Spleen (tissue), 7 donors: Measurements from ENCODE around the gene POGZ.

Experiments used
- POLR2AphosphoS5 ChIP-seq, 3 donors: sonication (generic); formaldehyde crosslinking; IDR thresholded peaks; one replicate each; pipeline ENCODE4 v1.5.1; 2017; ENCODE audit warnings: antibody characterized with exemption in 3 of 3
- TF ChIP-seq, protein P1 (sequence below), 11 experiments: fragments of 200-600 bp in 7 of 11; fragments of 450-650 bp in 4 of 11; sonication (generic) in 4 of 11; IDR thresholded peaks in 8 of 11; conservative IDR thresholded peaks in 3 of 11; 1 replicate in 7 of 11; 2 replicates in 4 of 11; pipeline versions ENCODE4 v1.4.0 to v1.8.0; 2016 to 2021; ENCODE audit warnings: antibody characterized with exemption in 11 of 11, inconsistent platforms in 4 of 11, mild to moderate bottlenecking in 1 of 11
- donor health status: DM: no; HTN: no; CAD: no; lungs with moderate emphysema.
- donor health status: DM: no; HTN: no; CAD: no.
- donor health status: DM: no; HTN: no; CAD: no.

DNA sequence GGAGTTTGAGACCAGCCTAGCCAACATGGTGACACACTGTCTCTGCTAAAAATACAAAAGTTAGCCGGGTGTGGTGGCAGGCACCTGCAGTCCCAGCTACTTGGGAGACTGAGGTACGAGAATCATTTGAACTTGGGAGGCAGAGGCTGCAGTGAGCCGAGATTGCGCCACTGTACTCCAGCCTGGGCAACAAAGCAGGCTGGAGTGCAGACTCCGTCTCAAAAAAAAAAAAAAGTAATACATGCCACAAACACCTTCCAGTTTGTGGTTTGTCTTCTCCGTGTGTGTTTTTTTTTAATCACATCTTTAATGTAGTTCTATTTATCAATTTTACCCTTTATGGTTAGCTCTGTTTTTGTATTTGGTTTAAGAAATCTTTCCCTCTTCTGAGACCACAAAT is 22.3 kb downstream of the POGZ start:
- TF ChIP-seq, protein P1, sequence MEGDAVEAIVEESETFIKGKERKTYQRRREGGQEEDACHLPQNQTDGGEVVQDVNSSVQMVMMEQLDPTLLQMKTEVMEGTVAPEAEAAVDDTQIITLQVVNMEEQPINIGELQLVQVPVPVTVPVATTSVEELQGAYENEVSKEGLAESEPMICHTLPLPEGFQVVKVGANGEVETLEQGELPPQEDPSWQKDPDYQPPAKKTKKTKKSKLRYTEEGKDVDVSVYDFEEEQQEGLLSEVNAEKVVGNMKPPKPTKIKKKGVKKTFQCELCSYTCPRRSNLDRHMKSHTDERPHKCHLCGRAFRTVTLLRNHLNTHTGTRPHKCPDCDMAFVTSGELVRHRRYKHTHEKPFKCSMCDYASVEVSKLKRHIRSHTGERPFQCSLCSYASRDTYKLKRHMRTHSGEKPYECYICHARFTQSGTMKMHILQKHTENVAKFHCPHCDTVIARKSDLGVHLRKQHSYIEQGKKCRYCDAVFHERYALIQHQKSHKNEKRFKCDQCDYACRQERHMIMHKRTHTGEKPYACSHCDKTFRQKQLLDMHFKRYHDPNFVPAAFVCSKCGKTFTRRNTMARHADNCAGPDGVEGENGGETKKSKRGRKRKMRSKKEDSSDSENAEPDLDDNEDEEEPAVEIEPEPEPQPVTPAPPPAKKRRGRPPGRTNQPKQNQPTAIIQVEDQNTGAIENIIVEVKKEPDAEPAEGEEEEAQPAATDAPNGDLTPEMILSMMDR (IDR thresholded peaks at IDR 0.05 in 8 of 11, conservative IDR thresholded peaks at IDR 0.05 in 3 of 11) = no peak
- no peak for TF ChIP-seq POLR2AphosphoS5 (IDR thresholded peaks at IDR 0.05)
